DMS 273 (cell line): ENCODE data around the gene PDZK1IP1.
"Not testable (repeated sequence)": the region's sequence is repeated elsewhere in the genome, so short reads cannot be mapped to it uniquely, and the experiment has no call there.

Experiments used
- DNase-seq: peaks from one replicate; lab custom pipeline; 2025; ENCODE audit not compliant: unreplicated experiment; lab: John Stamatoyannopoulos, UW

PDZK1IP1 gene

DNA sequence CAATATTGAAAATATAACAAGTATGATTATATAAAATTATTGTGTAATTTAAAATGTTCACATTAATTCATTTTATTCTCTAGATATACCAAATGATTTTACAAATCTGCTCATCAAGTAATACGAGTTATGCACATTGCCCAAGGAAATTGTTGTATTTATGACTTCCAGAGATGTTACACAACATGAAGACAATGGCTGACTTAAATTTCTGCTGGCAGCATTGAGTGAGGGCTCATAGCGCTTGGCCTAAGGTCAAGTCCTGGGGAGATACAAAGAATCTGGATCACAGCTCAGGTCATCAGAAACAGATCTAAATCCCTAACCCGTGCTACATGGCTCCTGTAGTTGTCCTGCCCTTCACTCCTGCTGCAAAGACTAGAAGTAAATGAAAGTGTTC, 49.5 kb downstream of the PDZK1IP1 start:
- not testable (repeated sequence) for DNase-seq

DNA sequence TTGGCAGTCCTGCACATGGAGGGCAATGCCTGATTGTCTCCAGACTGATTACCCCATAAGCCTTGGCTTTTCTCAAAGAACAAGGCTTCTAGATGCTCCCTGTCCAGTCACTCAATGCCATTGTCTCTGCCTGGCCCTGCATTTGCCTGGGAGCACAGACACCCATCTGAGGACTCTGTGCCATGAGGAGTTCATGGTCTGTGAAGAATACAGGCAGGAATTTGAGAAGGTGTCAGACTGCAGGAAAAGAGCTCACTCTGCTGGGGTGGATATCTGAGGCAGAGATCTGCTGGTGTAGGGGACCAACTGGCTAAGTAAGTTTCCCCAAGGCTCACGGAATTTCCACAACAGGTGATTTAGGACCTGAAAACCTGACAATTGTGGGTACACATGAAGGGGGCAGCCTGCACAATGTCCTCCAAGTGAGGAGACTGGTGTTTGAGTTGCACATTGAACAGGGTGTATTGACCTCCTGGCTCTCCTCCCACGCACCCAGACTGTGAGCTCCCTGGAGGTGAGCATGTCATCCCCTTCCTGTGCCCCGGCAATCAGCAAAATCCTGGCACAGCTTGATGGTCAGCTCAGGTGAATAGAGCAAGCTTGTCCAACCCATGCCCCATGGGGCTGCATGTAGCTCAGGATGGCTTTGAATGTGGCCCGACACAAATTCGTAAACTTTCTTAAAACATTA, 51.8 kb downstream of the PDZK1IP1 start:
- no peak for DNase-seq

DNA sequence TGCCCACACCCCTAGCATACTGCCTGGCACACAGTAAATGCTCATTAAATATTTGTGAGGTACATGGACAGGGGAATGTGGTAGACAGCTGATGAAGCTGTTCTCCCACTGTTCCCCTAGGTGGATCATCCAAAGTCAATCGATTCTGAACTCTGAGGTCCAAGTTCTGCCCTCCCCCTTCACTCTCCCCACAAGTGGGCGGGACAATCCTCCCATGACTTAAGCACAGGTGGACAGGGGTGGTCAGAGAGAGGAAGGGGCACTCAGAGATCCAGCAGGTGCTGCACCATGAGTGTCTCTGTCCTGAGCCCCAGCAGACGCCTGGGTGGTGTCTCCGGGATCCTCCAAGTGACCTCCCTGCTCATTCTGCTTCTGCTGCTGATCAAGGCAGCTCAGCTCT, 52.6 kb downstream of the PDZK1IP1 start, which contains the start of gene CYP4A22:
CYP4A22 (plus strand) TSS at position 244 of the 400 bp plus-strand sequence; CDS start at position 289, 45 bp downstream.
- DNase-seq, result no peak
